HFFc6 (cell line): Measurements from ENCODE around the gene PI4KB. TPM values are rescaled to one million over a fixed set of nuclear protein-coding genes. Genes with fewer than 3 reads are reported as not detected.
"Not testable (repeated sequence)": the region's sequence is repeated elsewhere in the genome, so short reads cannot be mapped to it uniquely, and the experiment has no call there.

Experiments
- DNase-seq: peaks from one replicate; pipeline ENCODE4 v3.0.0-alpha.2; 2018
- H3K27ac Mint-ChIP-seq: 2 replicates; pipeline ENCODE4 v1.8.0; 2020; ENCODE audit warnings: mild to moderate bottlenecking, mixed read lengths
- H3K27me3 Mint-ChIP-seq: 2 replicates; pipeline ENCODE4 v1.8.0; 2021; ENCODE audit warnings: mild to moderate bottlenecking, moderate library complexity, mixed read lengths; ENCODE audit not compliant: insufficient read depth
- H3K36me3 Mint-ChIP-seq: 2 replicates; pipeline ENCODE4 v1.8.0; 2021; ENCODE audit warnings: low read depth, mixed read lengths
- H3K4me1 Mint-ChIP-seq: 2 replicates; pipeline ENCODE4 v1.8.0; 2020; ENCODE audit warnings: low read depth, mixed read lengths
- H3K4me3 Mint-ChIP-seq: 2 replicates; pipeline ENCODE4 v1.8.0; 2020; ENCODE audit warnings: mild to moderate bottlenecking, moderate library complexity, mixed read lengths
- H3K9me3 Mint-ChIP-seq: 2 replicates; pipeline ENCODE4 v1.8.0; 2020; ENCODE audit warnings: mild to moderate bottlenecking, mixed read lengths
- CTCF ChIP-seq: fragments of 200-600 bp; sonication (generic); IDR thresholded peaks from 2 replicates; pipeline ENCODE4 v1.5.0; 2021; ENCODE audit warnings: antibody characterized with exemption, mild to moderate bottlenecking
- total RNA-seq, 6 experiments: library from RNA; stranded (reverse); fragmentation: NEBNext Ultra II Directional; extraction: Animal tissue kit (Norgen Biotek cat#: 25700); gene quantifications; 2 replicates in 1 of 6; 3 replicates in 5 of 6; pipeline ENCODE4 v1.2.3, GENCODE V29; 2021

Gene PI4KB
- total RNA-seq, 6 experiments from 2014 or later, result 63.6 to 73.0 (median 70.0) TPM

GRCh38 chr1:151364996-151365395, 37.8 kb upstream of the PI4KB start:
- Mint-ChIP-seq H3K4me1 (0 out of 2 replicates have a peak, but pooled peaks cover 5% of the 10 kb centered on the region), H3K27ac (no peak overlapping the region), H3K4me3 (no peak overlapping the region), H3K9me3 (peaks cover 32% of the 10 kb centered on the region), H3K36me3 (peaks cover 32% of the 10 kb centered on the region), H3K27me3 (peaks cover 6% of the 10 kb centered on the region; the same call in 1 of the 2 replicates)
- TF ChIP-seq CTCF, result peak; percentile 27; the same call in 1 of the 2 replicates
- DNase-seq, result no peak

- H3K36me3 Mint-ChIP-seq, result peaks cover 32% of the 10 kb centered on the region
- H3K9me3 Mint-ChIP-seq, result peaks cover 32% of the 10 kb centered on the region
- no peak overlapping the region for H3K4me3 Mint-ChIP-seq
- H3K27me3 Mint-ChIP-seq, result peaks cover 6% of the 10 kb centered on the region; the same call in 1 of the 2 replicates
- no peak for DNase-seq
- no peaks in the 10 kb centered on the region for H3K4me1 Mint-ChIP-seq
- no peak overlapping the region for H3K27ac Mint-ChIP-seq
- TF ChIP-seq CTCF, result no peak
Measured at GRCh38 chr1:151362308-151363155, 35.3 kb upstream of the PI4KB start.

GRCh38 chr1:151361883-151362282, 34.7 kb upstream of the PI4KB start:
- H3K36me3 Mint-ChIP-seq, result peaks cover 32% of the 10 kb centered on the region
- H3K4me3 Mint-ChIP-seq, result no peak overlapping the region
- no peak for TF ChIP-seq CTCF
- no peaks in the 10 kb centered on the region for H3K4me1 Mint-ChIP-seq
- peaks cover 6% of the 10 kb centered on the region; the same call in 1 of the 2 replicates for H3K27me3 Mint-ChIP-seq
- peaks cover 32% of the 10 kb centered on the region for H3K9me3 Mint-ChIP-seq
- H3K27ac Mint-ChIP-seq, result no peak overlapping the region
- no peak for DNase-seq

GRCh38 chr1:151356696-151357095, 29.5 kb upstream of the PI4KB start:
- no peak overlapping the region for H3K27ac Mint-ChIP-seq
- TF ChIP-seq CTCF, result no peak
- peaks cover 15% of the 10 kb centered on the region for H3K9me3 Mint-ChIP-seq
- no peak for DNase-seq
- H3K4me3 Mint-ChIP-seq, result no peak overlapping the region
- peaks cover 4% of the 10 kb centered on the region for H3K27me3 Mint-ChIP-seq
- H3K36me3 Mint-ChIP-seq, result peaks cover 11% of the 10 kb centered on the region
- no peaks in the 10 kb centered on the region for H3K4me1 Mint-ChIP-seq

- peaks cover 11% of the 10 kb centered on the region for H3K4me1 Mint-ChIP-seq
- no peak overlapping the region for H3K4me3 Mint-ChIP-seq
- peaks cover 10% of the 10 kb centered on the region for H3K9me3 Mint-ChIP-seq
- H3K27me3 Mint-ChIP-seq, result no peaks in the 10 kb centered on the region; the same call in 1 of the 2 replicates
- no peak for DNase-seq
- peaks cover 6% of the 10 kb centered on the region for H3K36me3 Mint-ChIP-seq
- TF ChIP-seq CTCF, result no peak
- no peak overlapping the region for H3K27ac Mint-ChIP-seq
Measured at GRCh38 chr1:151352021-151352718, 25.0 kb upstream of the PI4KB start.

GRCh38 chr1:151350323-151350722, 23.1 kb upstream of the PI4KB start:
- not testable (repeated sequence) for H3K27me3 Mint-ChIP-seq, H3K36me3 Mint-ChIP-seq, H3K4me3 Mint-ChIP-seq, H3K27ac Mint-ChIP-seq, DNase-seq
- peaks cover 10% of the 10 kb centered on the region for H3K9me3 Mint-ChIP-seq
- peaks cover 25% of the 10 kb centered on the region for H3K4me1 Mint-ChIP-seq
